HG02588 (cell line): Measurements from ENCODE around the gene TPH1.
"Not testable (repeated sequence)": the region's sequence is repeated elsewhere in the genome, so short reads cannot be mapped to it uniquely, and the experiment has no call there.

ENCODE experiments used
- ATAC-seq: cut with Tn5 transposase; IDR thresholded peaks from one replicate; pipeline ENCODE4 v1.9.1; 2021; ENCODE audit warnings: mild to moderate bottlenecking, moderate library complexity; ENCODE audit not compliant: unreplicated experiment

TPH1 gene

GRCh38 chr11:18027475-18027874, 18.6 kb downstream of the TPH1 start:
- no peak for ATAC-seq

GRCh38 chr11:18022419-18022818, 23.6 kb downstream of the TPH1 start:
- ATAC-seq: no peak

DNA sequence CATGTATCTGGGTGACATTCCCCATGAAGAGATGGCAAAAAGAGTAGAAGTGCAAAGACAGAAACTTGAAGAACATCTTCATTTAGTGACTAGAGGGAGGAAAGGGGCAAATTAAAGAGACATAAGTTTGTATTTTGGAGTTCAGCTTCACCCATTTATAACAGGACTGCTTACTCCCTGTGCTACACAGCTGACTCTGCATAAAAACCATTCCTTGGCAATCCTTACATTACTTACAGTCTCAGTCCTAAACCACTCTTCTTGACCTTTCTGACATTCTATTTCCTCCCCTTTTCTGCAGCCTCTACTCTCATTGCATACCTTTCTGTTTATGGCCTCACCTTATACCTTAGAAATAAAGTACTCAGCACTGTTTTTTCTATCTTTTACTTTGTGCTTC, 26.4 kb downstream of the TPH1 start:
- ATAC-seq: no peak

GRCh38 chr11:18016789-18017188, 29.3 kb downstream of the TPH1 start:
- no peak for ATAC-seq

- no peak for ATAC-seq
Measured at GRCh38 chr11:18014876-18015275, 31.2 kb downstream of the TPH1 start.

DNA sequence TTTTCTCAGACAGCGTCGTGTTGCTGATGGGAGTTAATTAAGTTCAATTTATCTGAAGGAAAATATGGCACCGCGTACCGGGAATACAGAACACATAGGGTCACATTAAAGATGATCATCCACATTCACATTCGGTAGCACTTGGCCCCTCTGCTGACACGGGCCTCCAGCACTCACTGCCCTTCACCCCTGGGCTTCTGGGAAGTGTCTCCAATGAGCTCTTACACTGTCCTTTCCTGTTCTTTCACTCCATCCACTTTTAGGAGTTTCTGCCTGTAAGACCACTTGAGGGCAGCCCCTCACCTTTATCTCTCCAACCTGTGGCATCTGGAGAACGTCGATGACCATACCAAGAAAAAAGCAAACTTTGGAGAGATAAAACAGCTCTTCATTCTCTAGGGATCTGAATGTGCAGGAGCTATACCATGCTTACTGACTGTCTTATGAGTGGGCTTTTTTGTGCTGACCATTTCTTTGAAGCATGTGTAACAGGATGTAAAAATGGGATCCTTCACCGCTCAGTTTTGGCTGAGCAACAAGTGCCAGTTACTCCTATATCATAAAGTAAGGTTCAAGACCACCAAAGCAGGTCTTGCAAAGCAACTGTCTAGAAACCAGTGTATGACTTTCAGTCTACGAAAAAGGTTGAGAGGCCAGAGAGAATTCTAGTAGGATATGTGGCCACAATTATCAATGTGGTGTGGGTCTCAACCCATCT, 32.1 kb downstream of the TPH1 start:
- ATAC-seq: no peak

DNA sequence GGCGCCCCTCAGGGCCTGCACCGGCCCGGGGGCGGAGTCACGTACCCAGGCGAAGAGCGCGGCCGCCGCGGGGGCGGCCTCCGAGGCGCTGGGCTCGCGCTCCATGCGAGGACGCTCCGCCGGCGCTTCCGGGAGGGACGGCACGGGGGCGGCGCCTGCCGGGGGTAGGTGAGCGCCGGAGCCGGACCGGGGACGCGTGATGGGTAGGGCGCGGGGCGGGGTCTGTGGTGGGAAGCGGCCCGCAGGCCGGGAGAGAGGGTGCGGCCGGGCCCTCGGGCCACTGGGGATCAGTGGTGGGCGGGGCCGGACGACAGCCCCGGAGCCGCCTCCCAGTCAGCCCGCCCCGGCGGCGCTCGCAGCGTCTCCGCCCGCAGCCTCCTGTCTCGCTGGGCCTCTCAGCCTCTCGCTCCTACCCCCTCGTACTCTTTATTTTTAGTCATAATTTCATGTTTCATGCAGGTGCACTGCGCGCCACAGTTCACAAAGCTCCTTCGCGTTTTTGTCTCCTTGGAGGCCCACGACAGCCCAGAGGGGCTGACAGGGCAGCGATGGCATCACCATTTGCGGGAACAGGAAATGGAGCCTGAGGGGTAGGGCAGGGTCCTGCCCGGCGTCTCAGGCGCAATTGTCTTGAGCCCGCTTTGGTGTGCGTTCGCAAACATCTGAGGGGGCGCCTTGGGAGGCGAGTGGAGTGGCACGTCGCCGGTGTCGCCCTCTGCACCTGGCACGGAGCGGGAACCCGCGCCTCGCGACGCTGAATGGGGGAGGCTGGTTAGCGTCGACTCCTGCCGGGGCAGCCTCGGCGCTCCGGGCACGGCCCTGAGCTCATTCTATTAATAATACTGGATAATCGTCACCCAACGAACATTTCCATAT, 32.9 kb downstream of the TPH1 start, which contains the start of gene SERGEF:
SERGEF (minus strand) TSS at position 142 of the 876 bp plus-strand sequence; CDS start at position 105, 37 bp downstream.
- peak; percentile 94 for ATAC-seq

GRCh38 chr11:18012122-18012905, 33.8 kb downstream of the TPH1 start:
- ATAC-seq: no peak

DNA sequence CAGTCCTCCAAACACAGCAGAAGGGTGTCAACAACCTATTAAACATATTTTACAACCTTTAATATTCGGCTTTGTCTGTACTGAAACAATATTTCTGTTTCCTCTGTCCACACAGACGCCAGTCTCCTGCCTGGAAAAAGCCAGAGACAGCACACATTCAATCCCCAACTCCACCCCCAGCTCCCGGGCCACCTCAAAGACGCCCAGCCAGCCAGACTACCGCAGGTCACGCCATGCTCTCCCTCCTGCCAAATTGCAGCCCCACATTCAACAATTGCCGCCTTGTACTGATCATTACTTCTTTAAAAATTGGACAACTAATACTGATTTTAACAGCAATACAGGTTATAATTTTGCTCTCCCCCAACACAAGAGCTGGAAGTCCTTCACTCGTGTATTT, 34.4 kb downstream of the TPH1 start:
- ATAC-seq: no peak

DNA sequence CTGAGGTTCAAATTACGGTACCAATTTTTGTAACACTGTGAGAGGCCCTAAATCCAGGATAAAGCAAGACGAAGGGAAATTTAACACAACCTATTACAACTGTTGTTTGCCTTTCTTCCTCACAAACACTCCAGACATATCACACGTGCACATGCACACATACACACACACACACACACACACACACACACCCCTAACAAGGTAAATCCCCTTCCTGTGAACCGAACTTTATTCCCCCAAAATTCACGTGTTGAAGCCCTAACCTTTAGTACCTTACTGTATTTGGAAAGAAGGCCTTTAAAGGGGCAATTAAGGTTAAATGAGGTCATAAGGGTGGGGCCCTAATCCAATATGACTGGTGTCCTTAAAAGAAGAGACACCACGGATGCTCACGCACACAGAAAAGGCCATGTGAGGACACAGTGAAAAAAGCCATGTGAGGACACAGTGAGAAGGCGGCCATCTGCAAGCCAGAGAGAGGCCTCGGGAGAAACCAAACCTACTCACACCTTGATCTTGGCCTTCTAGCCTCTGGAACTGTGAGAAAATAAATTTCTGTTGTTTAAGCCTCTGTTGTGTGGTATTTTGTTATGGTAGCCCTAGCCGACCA, 35.0 kb downstream of the TPH1 start:
- ATAC-seq: no peak

DNA sequence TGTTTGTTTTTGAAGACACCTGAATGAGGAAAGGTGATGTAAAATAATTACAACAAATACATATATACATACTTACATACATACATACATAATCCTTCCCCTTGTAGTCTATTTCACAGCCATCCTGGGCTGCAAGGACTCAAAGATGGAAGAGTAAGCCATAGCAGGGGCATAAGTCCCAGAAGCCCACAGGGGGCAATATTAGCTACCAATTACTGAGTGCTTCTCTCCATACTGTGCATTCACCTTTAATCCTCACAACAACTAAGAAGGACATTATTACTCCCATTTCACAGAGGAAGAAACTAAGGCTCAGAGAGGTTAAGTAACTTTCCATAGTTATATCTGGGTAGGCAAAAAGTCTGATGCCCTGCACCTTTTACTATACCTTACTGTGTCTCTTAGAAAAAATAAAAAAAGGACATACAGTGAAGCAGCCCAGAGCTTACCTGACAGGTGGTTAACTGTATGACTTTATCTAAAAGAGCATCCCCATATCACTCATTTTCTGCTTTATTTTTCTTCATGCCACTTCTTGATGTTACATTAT, 35.9 kb downstream of the TPH1 start:
- no peak for ATAC-seq

DNA sequence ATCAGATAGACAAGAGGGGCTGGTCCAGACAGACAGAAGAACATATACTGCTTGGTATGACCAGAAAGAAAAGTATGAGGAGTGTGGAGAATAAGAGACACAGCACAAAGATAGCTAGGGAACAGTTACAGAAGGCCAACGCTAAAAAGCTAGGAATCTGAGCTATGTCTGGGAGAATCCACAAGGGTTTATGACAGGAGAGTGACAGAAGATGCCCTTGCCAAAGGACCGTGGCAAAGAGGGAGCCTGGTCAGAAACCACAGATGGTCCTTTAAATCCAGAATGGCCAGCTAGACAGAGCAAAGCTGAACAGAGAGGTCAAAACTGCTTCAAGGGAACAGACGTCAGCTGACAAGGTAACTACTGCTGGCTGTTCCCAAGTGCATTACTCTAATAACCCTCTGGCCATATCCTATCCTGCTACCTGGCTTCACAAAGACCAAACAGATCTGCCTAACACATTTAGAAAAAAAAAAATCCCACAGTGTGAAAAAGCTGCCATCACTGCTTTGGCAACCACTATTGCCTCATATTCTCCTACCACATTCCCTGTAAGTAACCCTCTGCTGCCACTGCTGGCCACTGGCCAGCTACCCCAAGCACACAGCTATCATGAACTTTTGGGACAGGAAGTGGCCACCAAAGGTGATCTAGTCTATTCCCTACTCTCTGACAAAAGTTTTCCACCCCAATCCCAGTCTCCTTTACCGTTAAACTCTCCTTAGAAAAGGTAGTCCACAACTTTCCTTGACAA, 40.5 kb downstream of the TPH1 start:
- ATAC-seq: no peak

- ATAC-seq: no peak
Measured at GRCh38 chr11:18001191-18001590, 44.9 kb downstream of the TPH1 start.

- ATAC-seq: peak; percentile 75
Measured at GRCh38 chr11:18000760-18001159, 45.3 kb downstream of the TPH1 start.

DNA sequence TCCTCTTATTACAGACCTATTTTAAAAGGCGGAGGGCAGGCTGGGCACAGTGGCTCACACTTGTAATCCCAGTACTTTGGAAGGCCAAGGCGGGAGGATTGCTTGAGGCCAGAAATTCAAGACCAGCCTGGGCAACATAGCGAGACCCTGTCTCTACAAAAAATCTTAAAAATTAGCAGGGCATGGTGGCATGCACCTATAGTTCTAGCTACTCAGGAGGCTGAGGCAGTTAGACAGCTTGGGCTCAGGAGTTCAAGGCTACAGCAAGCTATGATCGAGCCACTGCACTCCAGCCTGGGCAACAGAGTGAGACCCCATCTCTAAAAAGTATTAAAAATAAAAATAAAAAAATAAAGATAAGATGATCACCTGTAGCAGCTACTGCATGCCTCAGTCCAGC, 45.9 kb downstream of the TPH1 start:
- ATAC-seq: not testable (repeated sequence)
